EL (cell line): ENCODE data around the gene NUP188.
"Not testable (repeated sequence)": the region's sequence is repeated elsewhere in the genome, so short reads cannot be mapped to it uniquely, and the experiment has no call there.

ENCODE experiments used
- DNase-seq: peaks from one replicate; pipeline ENCODE4 v3.0.0-alpha.2; 2016

NUP188 gene

GRCh38 chr9:129030191-129030590 is 82.7 kb downstream of the NUP188 start:
- DNase-seq, result no peak

GRCh38 chr9:129031514-129031913 is 84.0 kb downstream of the NUP188 start:
- no peak for DNase-seq

- no peak for DNase-seq
Measured at GRCh38 chr9:129032541-129033159, 85.2 kb downstream of the NUP188 start.

- no peak for DNase-seq
Measured at GRCh38 chr9:129033216-129033615, 85.7 kb downstream of the NUP188 start.

GRCh38 chr9:129035838-129036237 is 88.3 kb downstream of the NUP188 start:
- DNase-seq, result not testable (repeated sequence)

- peak; percentile 99 for DNase-seq
Measured at GRCh38 chr9:129036241-129036922, 88.9 kb downstream of the NUP188 start, which contains the start of gene MIGA2. MIGA2 (plus strand) TSS chr9:129036626; CDS start chr9:129040595, 3,969 bp downstream.

GRCh38 chr9:129036923-129037766 is 89.6 kb downstream of the NUP188 start:
- no peak for DNase-seq

GRCh38 chr9:129037767-129038098 is 90.2 kb downstream of the NUP188 start:
- no peak for DNase-seq

- no peak for DNase-seq
Measured at GRCh38 chr9:129038109-129038852, 90.8 kb downstream of the NUP188 start.

- no peak for DNase-seq
Measured at GRCh38 chr9:129040113-129040643, 92.7 kb downstream of the NUP188 start.

GRCh38 chr9:129042016-129042415 is 94.5 kb downstream of the NUP188 start:
- no peak for DNase-seq

- DNase-seq, result no peak
Measured at GRCh38 chr9:129052592-129052991, 105.1 kb downstream of the NUP188 start.

GRCh38 chr9:129053020-129053419 is 105.5 kb downstream of the NUP188 start:
- DNase-seq, result no peak

GRCh38 chr9:129054163-129054851 is 106.8 kb downstream of the NUP188 start:
- DNase-seq, result no peak
